Parathyroid adenoma (tissue), 2 donors: ENCODE results near the gene KRTAP2-4.

Source experiments
- H2AFZ ChIP-seq: fragments of 300-600 bp; sonication (generic); one replicate; pipeline ENCODE4 v1.7.0; 2017; ENCODE audit warnings: antibody characterized with exemption, mild to moderate bottlenecking
- H3K27ac ChIP-seq: fragments of 300-600 bp; sonication (generic); one replicate; pipeline ENCODE4 v1.7.0; 2017
- H3K27me3 ChIP-seq: fragments of 300-600 bp; sonication (generic); one replicate; pipeline ENCODE4 v1.7.0; 2017; ENCODE audit warnings: low read length; ENCODE audit not compliant: control insufficient read depth, insufficient read depth
- H3K36me3 ChIP-seq: fragments of 300-600 bp; sonication (generic); one replicate; pipeline ENCODE4 v1.7.0; 2017; ENCODE audit warnings: low read length; ENCODE audit not compliant: control insufficient read depth, insufficient read depth
- H3K4me1 ChIP-seq: fragments of 300-600 bp; sonication (generic); one replicate; pipeline ENCODE4 v1.7.0; 2017; ENCODE audit warnings: control low read depth
- H3K4me2 ChIP-seq: fragments of 300-600 bp; sonication (generic); one replicate; pipeline ENCODE4 v1.7.0; 2017; ENCODE audit warnings: low read length
- H3K4me3 ChIP-seq: fragments of 300-600 bp; sonication (generic); one replicate; pipeline ENCODE4 v1.7.0; 2017; ENCODE audit warnings: low read depth, low read length
- H3K79me2 ChIP-seq: fragments of 300-600 bp; sonication (generic); one replicate; pipeline ENCODE4 v1.7.0; 2017; ENCODE audit warnings: control low read depth
- H3K9ac ChIP-seq: fragments of 300-600 bp; sonication (generic); one replicate; pipeline ENCODE4 v1.7.0; 2017; ENCODE audit warnings: mild to moderate bottlenecking
- H3K9me3 ChIP-seq: fragments of 300-600 bp; sonication (generic); one replicate; pipeline ENCODE4 v1.7.0; 2017; ENCODE audit warnings: low read length; ENCODE audit not compliant: control insufficient read depth
- CTCF ChIP-seq: fragments of 300-600 bp; sonication (generic); IDR thresholded peaks from one replicate; pipeline ENCODE4 v1.7.0; 2017; ENCODE audit warnings: antibody characterized with exemption, mild to moderate bottlenecking
- donor health status: primary hyperparathyroidism.

KRTAP2-4 gene

GRCh38 chr17:41020336-41020735, 45.3 kb downstream of the KRTAP2-4 start:
- Histone ChIP-seq H2AFZ (no peak overlapping the region), H3K4me1 (no peaks in the 10 kb centered on the region), H3K4me2 (no peak overlapping the region), H3K27ac (no peak overlapping the region), H3K27me3 (no peaks in the 10 kb centered on the region), H3K9me3 (no peaks in the 10 kb centered on the region), H3K36me3 (no peaks in the 10 kb centered on the region), H3K9ac (no peak overlapping the region), H3K79me2 (no peaks in the 10 kb centered on the region), H3K4me3 (no peak overlapping the region)
- no peak for TF ChIP-seq CTCF

- no peak overlapping the region for H3K4me2 ChIP-seq
- no peaks in the 10 kb centered on the region for H3K9me3 ChIP-seq
- H3K27me3 ChIP-seq = no peaks in the 10 kb centered on the region
- H2AFZ ChIP-seq = no peak overlapping the region
- no peaks in the 10 kb centered on the region for H3K79me2 ChIP-seq
- TF ChIP-seq CTCF = no peak
- H3K4me3 ChIP-seq = no peak overlapping the region
- no peaks in the 10 kb centered on the region for H3K4me1 ChIP-seq
- H3K27ac ChIP-seq = no peak overlapping the region
- no peaks in the 10 kb centered on the region for H3K36me3 ChIP-seq
- H3K9ac ChIP-seq = no peak overlapping the region
Observed at GRCh38 chr17:41019415-41019814, 46.3 kb downstream of the KRTAP2-4 start.

- H3K9me3 ChIP-seq = no peaks in the 10 kb centered on the region
- no peak for TF ChIP-seq CTCF
- H3K36me3 ChIP-seq = no peaks in the 10 kb centered on the region
- no peak overlapping the region for H3K4me3 ChIP-seq
- H3K27ac ChIP-seq = no peak overlapping the region
- H3K4me1 ChIP-seq = no peaks in the 10 kb centered on the region
- no peak overlapping the region for H2AFZ ChIP-seq
- H3K4me2 ChIP-seq = no peak overlapping the region
- no peaks in the 10 kb centered on the region for H3K27me3 ChIP-seq
- H3K79me2 ChIP-seq = no peaks in the 10 kb centered on the region
- H3K9ac ChIP-seq = no peak overlapping the region
Observed at GRCh38 chr17:41018541-41018940, 47.1 kb downstream of the KRTAP2-4 start.

- Histone ChIP-seq H3K4me2 (no peak overlapping the region), H3K79me2 (no peaks in the 10 kb centered on the region), H3K27ac (no peak overlapping the region), H3K9me3 (no peaks in the 10 kb centered on the region), H2AFZ (no peak overlapping the region), H3K9ac (no peak overlapping the region), H3K36me3 (no peaks in the 10 kb centered on the region), H3K27me3 (no peaks in the 10 kb centered on the region), H3K4me3 (no peak overlapping the region), H3K4me1 (no peaks in the 10 kb centered on the region)
- TF ChIP-seq CTCF = no peak
Observed at GRCh38 chr17:41016578-41017215, 49.0 kb downstream of the KRTAP2-4 start.

DNA sequence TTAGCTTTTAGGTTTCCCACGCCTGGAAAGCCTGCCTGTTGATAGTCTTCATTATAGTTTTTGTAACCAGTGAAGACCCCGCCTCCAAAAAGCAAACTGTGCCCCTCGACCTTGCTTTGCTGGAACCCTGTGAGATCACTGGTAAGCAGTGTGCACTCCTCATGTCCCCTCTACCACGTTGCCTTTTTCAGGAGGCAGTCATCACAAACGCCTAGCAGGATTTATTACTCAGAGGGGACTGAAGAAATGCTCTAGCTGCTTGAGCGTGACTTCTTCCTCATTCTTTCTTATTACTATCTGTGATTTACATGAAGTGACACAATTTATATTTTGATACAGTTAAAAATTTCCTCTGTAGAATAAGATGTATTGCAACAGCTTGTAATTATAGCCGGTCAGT, 50.2 kb downstream of the KRTAP2-4 start:
- Histone ChIP-seq H2AFZ (no peak overlapping the region), H3K9ac (no peak overlapping the region), H3K27ac (no peak overlapping the region), H3K4me1 (no peaks in the 10 kb centered on the region), H3K27me3 (no peaks in the 10 kb centered on the region), H3K79me2 (no peaks in the 10 kb centered on the region), H3K4me3 (no peak overlapping the region), H3K9me3 (no peaks in the 10 kb centered on the region), H3K36me3 (no peaks in the 10 kb centered on the region), H3K4me2 (no peak overlapping the region)
- no peak for TF ChIP-seq CTCF
